ENCODE data around the gene C1QA.

C1QA gene

GRCh38 chr1:22658385-22659163 is 22.1 kb downstream of the C1QA start:
- TF ChIP-seq REST (IDR thresholded peaks at IDR 0.05; ENCODE audit: insufficient replicate concordance, low read depth) (no peak), CTCF (IDR thresholded peaks at IDR 0.05; ENCODE audit: insufficient read depth, low read length) (no peak), SPI1 (IDR thresholded peaks at IDR 0.05; ENCODE audit: borderline replicate concordance, low read depth) (no peak), GABPA (IDR thresholded peaks at IDR 0.05; ENCODE audit: low read depth) (no peak), POLR2AphosphoS5 (IDR thresholded peaks at IDR 0.05; ENCODE audit: low read depth) (no peak)
- Histone ChIP-seq H3K27me3 (ENCODE audit: insufficient read depth, poor library complexity, severe bottlenecking) (no peaks in the 10 kb centered on the region), H3K4me3 (replicated peaks; ENCODE audit: insufficient read depth, low read length) (no peak overlapping the region), H3K27ac (replicated peaks) (no peak overlapping the region)
- DNase-seq (ENCODE audit: low read depth in 1 of 2, low spot score in 1 of 2) = no peak

- no peaks in the 10 kb centered on the region for H3K27me3 ChIP-seq (ENCODE audit: insufficient read depth, poor library complexity, severe bottlenecking)
- TF ChIP-seq REST (IDR thresholded peaks at IDR 0.05; ENCODE audit: insufficient replicate concordance, low read depth) (no peak), CTCF (IDR thresholded peaks at IDR 0.05; ENCODE audit: insufficient read depth, low read length) (no peak), GABPA (IDR thresholded peaks at IDR 0.05; ENCODE audit: low read depth) (no peak), SPI1 (IDR thresholded peaks at IDR 0.05; ENCODE audit: borderline replicate concordance, low read depth) (no peak), POLR2AphosphoS5 (IDR thresholded peaks at IDR 0.05; ENCODE audit: low read depth) (no peak)
- no peak overlapping the region for H3K4me3 ChIP-seq (replicated peaks; ENCODE audit: insufficient read depth, low read length)
- no peak for DNase-seq (ENCODE audit: low read depth in 1 of 2, low spot score in 1 of 2)
- H3K27ac ChIP-seq (replicated peaks) = no peak overlapping the region
Measured at GRCh38 chr1:22660716-22661241, 24.4 kb downstream of the C1QA start.

- TF ChIP-seq POLR2AphosphoS5 (IDR thresholded peaks at IDR 0.05; ENCODE audit: low read depth) = no peak
- TF ChIP-seq SPI1 (IDR thresholded peaks at IDR 0.05; ENCODE audit: borderline replicate concordance, low read depth) = no peak
- TF ChIP-seq REST (IDR thresholded peaks at IDR 0.05; ENCODE audit: insufficient replicate concordance, low read depth) = no peak
- no peak for TF ChIP-seq GABPA (IDR thresholded peaks at IDR 0.05; ENCODE audit: low read depth)
- no peak overlapping the region for H3K27ac ChIP-seq (replicated peaks)
- H3K27me3 ChIP-seq (ENCODE audit: insufficient read depth, poor library complexity, severe bottlenecking) = no peaks in the 10 kb centered on the region
- DNase-seq (ENCODE audit: low read depth in 1 of 2, low spot score in 1 of 2) = no peak
- H3K4me3 ChIP-seq (replicated peaks; ENCODE audit: insufficient read depth, low read length) = no peak overlapping the region
Measured at GRCh38 chr1:22661880-22662279, 25.5 kb downstream of the C1QA start.
